Muscle of leg (tissue), 11 donors: Measurements from ENCODE around the gene ANGPT4. TPM values are rescaled to one million over a fixed set of nuclear protein-coding genes. Genes with fewer than 3 reads are reported as not detected.
A peak's percentile ranks its signal among the peaks of the same experiment; 100 is the strongest.
"Not testable (repeated sequence)": the region's sequence is repeated elsewhere in the genome, so short reads cannot be mapped to it uniquely, and the experiment has no call there.

Source experiments
- DNase-seq: peaks from one replicate; pipeline ENCODE4 v3.0.0; 2013
- H3K27ac ChIP-seq: one replicate; pipeline ENCODE4 v1.5.1; 2013; ENCODE audit warnings: mild to moderate bottlenecking, low read length, control low read depth
- H3K27me3 ChIP-seq: one replicate; pipeline ENCODE4 v1.6.1; 2013; ENCODE audit warnings: low read length; ENCODE audit not compliant: control insufficient read depth, insufficient read depth
- H3K36me3 ChIP-seq: one replicate; pipeline ENCODE4 v1.6.1; 2013; ENCODE audit warnings: low read length; ENCODE audit not compliant: control insufficient read depth, insufficient read depth
- H3K4me1 ChIP-seq: one replicate; pipeline ENCODE4 v1.6.1; 2013; ENCODE audit warnings: low read length; ENCODE audit not compliant: control insufficient read depth, insufficient read depth
- H3K4me3 ChIP-seq: one replicate; pipeline ENCODE4 v1.5.1; 2013; ENCODE audit warnings: low read length, control low read depth
- H3K9me3 ChIP-seq: replicated peaks from 2 replicates; pipeline ENCODE4 v1.6.1; 2013; ENCODE audit warnings: low read depth, low read length; ENCODE audit not compliant: control insufficient read depth
- WGBS: methylation state at CpG from one replicate; pipeline ENCODE4 v1.1.5; 2013; ENCODE audit warnings: missing lambda C conversion rate; ENCODE audit not compliant: insufficient coverage; 5-methylcytosine and 5-hydroxymethylcytosine counted together
- polyA plus RNA-seq, 8 donors: library from polyadenylated mRNA; unstranded; fragments of 120-200 nt; gene quantifications; one replicate each; pipeline versions ENCODE4 v1.2.1 to v1.2.3, GENCODE V29; 2013; ENCODE audit warnings: inconsistent platforms in 1 of 8, low replicate concordance in 1 of 8; ENCODE audit not compliant: insufficient read length in 8 of 8, insufficient read depth in 1 of 8
- total RNA-seq: library from RNA; stranded (reverse); fragments of 120-200 nt; gene quantifications from one replicate; pipeline ENCODE4 v1.2.4, GENCODE V29; 2013

ANGPT4 gene
- total and polyA plus RNA-seq, 9 donors = 0.03 to 0.12 (median 0.05) TPM; not detected in 1

DNA sequence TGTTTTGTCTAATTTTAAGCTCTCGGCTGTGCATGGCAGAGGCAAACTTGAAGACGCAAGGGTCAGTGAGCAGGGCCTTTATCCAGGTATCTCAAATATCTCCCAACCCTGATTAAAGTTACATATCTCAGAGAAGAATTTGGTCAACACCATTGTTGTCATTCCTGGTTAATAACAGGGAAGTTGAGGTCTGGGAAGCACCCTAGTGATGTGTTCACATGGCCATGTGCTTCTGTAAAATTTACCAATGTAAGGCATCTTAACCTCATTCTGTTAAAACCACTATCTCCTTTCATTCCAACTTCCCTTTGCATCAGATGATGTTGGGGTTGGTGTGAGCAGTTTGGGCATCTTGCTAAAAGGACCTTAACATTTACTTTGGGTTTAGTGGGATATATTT lies 86.6 kb downstream of the ANGPT4 start:
- Histone ChIP-seq H3K27ac (no peak overlapping the region), H3K9me3 (no peaks in the 10 kb centered on the region), H3K27me3 (no peaks in the 10 kb centered on the region), H3K4me3 (no peak overlapping the region), H3K4me1 (peaks cover 6% of the 10 kb centered on the region), H3K36me3 (no peaks in the 10 kb centered on the region)
- 100% methylated on average over 1 of the region's 2 CpGs for WGBS
- no peak for DNase-seq

DNA sequence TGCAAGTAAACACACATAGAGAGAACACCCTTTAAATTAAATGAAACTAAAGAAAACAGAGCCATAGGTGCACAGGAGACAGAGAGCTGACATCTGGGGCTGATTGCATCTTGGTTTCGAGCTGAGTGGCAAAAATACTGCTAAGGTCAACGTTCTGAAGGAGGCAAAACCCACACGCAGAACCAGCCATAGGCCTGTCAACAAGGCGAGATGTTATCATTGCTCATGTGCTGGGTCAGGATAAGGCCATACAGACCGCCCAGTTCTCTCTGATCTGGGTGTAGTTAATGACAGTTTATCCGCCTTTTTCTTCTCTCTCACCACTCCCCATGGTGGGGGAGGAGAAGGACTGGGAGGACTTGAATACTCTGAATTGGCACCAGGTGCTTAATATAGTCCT lies 87.1 kb downstream of the ANGPT4 start:
- no peaks in the 10 kb centered on the region for H3K27me3 ChIP-seq
- 52% methylated on average over 2 of the region's 6 CpGs for WGBS
- no peak overlapping the region for H3K4me3 ChIP-seq
- no peak for DNase-seq
- H3K4me1 ChIP-seq = peaks cover under 1% of the 10 kb centered on the region
- H3K27ac ChIP-seq = no peak overlapping the region
- H3K9me3 ChIP-seq = no peaks in the 10 kb centered on the region
- no peaks in the 10 kb centered on the region for H3K36me3 ChIP-seq

DNA sequence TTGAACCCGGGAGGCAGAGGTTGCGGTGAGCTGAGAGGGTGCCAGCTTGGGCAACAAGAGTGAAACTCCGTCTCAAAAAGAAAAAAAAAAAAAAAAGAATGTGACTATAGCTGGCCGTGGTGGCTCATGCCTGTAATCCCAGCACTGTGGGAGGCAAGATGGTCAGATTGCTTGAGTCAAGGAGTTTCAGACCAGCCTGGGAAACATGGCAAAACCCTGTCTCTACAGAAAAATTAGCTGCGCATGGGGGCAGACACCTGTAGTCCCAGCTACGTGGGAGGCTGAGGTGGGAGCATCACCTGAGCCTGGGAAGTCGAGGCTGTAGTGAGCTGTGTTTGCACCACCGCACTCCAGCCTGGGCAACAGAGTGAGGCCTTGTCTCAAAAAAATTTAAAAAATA lies 88.2 kb downstream of the ANGPT4 start:
- not testable (repeated sequence) for H3K4me3 ChIP-seq, H3K9me3 ChIP-seq, H3K36me3 ChIP-seq, DNase-seq, H3K4me1 ChIP-seq, H3K27ac ChIP-seq, H3K27me3 ChIP-seq
- 73% methylated on average over 3 of the region's 8 CpGs for WGBS

DNA sequence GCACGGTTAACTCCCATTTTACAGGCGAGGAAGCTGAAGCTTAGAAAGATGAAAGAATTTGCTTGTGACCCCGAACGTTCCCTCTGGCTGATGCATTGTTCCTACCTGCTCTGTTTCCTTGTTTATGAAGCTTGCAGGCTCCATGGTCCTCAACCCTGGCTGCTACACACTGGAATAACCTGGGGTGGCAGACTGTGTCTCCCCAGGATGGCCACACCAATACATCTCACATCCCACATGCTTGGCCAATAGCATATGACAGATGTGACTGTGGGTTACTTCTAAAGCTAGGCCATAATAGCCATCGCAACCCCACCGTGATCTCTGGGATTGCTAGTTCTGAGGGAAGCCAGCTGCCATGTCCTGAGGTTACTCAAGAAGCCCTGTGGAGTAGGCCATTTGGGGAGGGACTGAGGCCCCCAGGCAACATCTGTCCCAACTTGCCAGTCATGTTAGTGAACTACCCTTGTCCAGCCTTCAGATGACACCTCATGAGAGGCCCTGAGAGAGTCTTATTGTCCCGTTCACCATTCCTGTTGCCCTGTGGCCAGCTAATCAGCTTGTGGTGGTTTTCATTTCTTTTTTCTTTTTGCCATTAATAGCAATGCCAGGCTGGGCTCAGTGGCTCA lies 89.3 kb downstream of the ANGPT4 start:
- Histone ChIP-seq H3K27me3 (no peaks in the 10 kb centered on the region), H3K9me3 (no peaks in the 10 kb centered on the region), H3K4me1 (peaks cover 5% of the 10 kb centered on the region), H3K36me3 (no peaks in the 10 kb centered on the region), H3K4me3 (no peak overlapping the region), H3K27ac (no peak overlapping the region)
- no peak for DNase-seq
- WGBS = 94% methylated on average over 6 of the region's 7 CpGs

GRCh38 chr20:825710-826421 lies 90.3 kb downstream of the ANGPT4 start:
- Histone ChIP-seq H3K27me3 (no peaks in the 10 kb centered on the region), H3K9me3 (no peaks in the 10 kb centered on the region), H3K4me3 (no peak overlapping the region), H3K27ac (no peak overlapping the region), H3K36me3 (no peaks in the 10 kb centered on the region), H3K4me1 (peaks cover 13% of the 10 kb centered on the region)
- 81% methylated on average over 3 of the region's 9 CpGs for WGBS
- no peak for DNase-seq

DNA sequence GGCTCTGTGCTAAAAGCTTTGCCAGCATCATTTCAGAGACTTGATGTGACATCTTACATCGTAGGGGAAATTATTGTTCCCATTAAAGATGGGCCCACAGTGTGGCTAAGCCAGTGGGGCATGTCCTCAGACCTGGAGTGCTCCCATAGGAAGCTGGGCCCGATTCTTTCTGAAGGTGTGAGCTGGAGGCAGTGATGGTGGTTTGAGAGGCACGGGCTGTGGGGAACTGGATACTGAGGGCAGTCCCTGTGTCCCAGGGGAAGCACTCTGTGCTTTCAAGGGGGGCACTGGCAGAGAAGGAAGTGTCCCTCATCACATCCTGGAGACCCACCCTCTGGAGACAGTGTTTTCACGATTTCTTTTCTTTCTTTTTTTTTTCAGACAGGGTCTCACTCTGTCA lies 91.2 kb downstream of the ANGPT4 start:
- H3K27me3 ChIP-seq = no peaks in the 10 kb centered on the region
- 60% methylated on average over 2 of the region's 4 CpGs for WGBS
- H3K4me3 ChIP-seq = no peak overlapping the region
- no peaks in the 10 kb centered on the region for H3K9me3 ChIP-seq
- DNase-seq = no peak
- H3K27ac ChIP-seq = no peak overlapping the region
- H3K36me3 ChIP-seq = no peaks in the 10 kb centered on the region
- H3K4me1 ChIP-seq = peaks cover 16% of the 10 kb centered on the region

GRCh38 chr20:824490-824889 lies 91.6 kb downstream of the ANGPT4 start:
- H3K27ac ChIP-seq = no peak overlapping the region
- no peaks in the 10 kb centered on the region for H3K36me3 ChIP-seq

DNA sequence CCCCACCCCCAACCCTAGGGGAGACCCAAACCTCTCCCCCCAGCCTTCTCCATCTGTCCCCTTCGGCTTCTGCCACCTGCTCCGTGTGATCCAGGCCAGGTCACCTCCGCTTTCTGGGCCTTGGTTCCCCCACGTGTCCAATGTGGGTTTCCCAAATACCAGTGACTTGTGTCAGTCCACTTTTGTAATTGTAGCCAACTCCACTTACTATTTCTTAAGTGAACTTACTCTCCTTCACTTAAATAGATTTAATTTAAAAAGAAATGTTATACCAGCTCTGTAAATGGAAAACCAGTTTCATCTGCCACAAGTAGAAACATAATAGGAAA lies 92.6 kb downstream of the ANGPT4 start:
- no peak overlapping the region for H3K4me3 ChIP-seq
- peaks cover 16% of the 10 kb centered on the region for H3K4me1 ChIP-seq
- DNase-seq = no peak
- H3K27ac ChIP-seq = no peak overlapping the region
- H3K27me3 ChIP-seq = no peaks in the 10 kb centered on the region
- 82% methylated on average over 2 of the region's 4 CpGs for WGBS
- H3K36me3 ChIP-seq = no peaks in the 10 kb centered on the region
- no peaks in the 10 kb centered on the region for H3K9me3 ChIP-seq

More at GRCh38 chr20:824490-824889, 91.6 kb downstream of the ANGPT4 start:
- no peaks in the 10 kb centered on the region for H3K9me3 ChIP-seq
- no peak overlapping the region for H3K4me3 ChIP-seq
- H3K4me1 ChIP-seq = peaks cover 16% of the 10 kb centered on the region
- H3K27me3 ChIP-seq = no peaks in the 10 kb centered on the region
- no CpG with 5 or more reads among the region's 4 CpGs for WGBS
- no peak for DNase-seq

- H3K27me3 ChIP-seq = no peaks in the 10 kb centered on the region
- no peak for DNase-seq
- H3K27ac ChIP-seq = no peak overlapping the region
- no peak overlapping the region for H3K4me3 ChIP-seq
- no peaks in the 10 kb centered on the region for H3K9me3 ChIP-seq
- H3K4me1 ChIP-seq = peaks cover 16% of the 10 kb centered on the region
- H3K36me3 ChIP-seq = no peaks in the 10 kb centered on the region
- WGBS = 63% methylated on average over 8 of the region's 12 CpGs
Observed at GRCh38 chr20:822651-823573, 93.2 kb downstream of the ANGPT4 start.

DNA sequence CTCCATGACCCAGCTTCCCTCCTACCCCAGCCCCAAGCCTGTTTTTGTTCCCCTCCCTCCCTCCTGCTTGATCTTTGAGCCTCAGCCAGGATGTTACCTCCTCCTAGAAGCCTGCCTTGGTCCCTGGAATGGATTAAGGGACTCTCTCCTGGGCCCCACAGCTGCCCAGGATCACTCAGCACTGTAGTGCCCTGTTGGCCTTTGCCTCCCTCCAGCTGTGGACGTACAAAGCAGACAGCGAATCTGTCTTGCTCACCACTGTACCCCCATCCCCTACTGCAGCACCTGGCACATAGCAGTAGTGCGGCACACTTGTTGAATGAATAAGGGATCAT lies 94.4 kb downstream of the ANGPT4 start:
- no peaks in the 10 kb centered on the region for H3K27me3 ChIP-seq
- 54% methylated on average over 3 of the region's 3 CpGs for WGBS
- no peak overlapping the region for H3K4me3 ChIP-seq
- H3K4me1 ChIP-seq = peaks cover 16% of the 10 kb centered on the region
- DNase-seq = no peak
- no peaks in the 10 kb centered on the region for H3K9me3 ChIP-seq
- H3K27ac ChIP-seq = peak overlapping the region; percentile 81
- no peaks in the 10 kb centered on the region for H3K36me3 ChIP-seq
